K562 (cell line): ENCODE data around the gene IRF2BP2. TPM values are rescaled to one million over a fixed set of nuclear protein-coding genes. Genes with fewer than 3 reads are reported as not detected.

Source experiments
- CBX1 ChIP-seq: sonication (generic); IDR thresholded peaks from 2 replicates; pipeline ENCODE4 v1.6.1; 2016; ENCODE audit warnings: antibody characterized with exemption, low read depth, mild to moderate bottlenecking
- CHD1 ChIP-seq: fragments of 200-600 bp; sonication (generic); IDR thresholded peaks from one replicate; pipeline ENCODE4 v1.6.1; 2012; ENCODE audit warnings: mild to moderate bottlenecking, moderate library complexity, low read length, inconsistent platforms
- EHMT2 ChIP-seq: fragments of 450-650 bp; IDR thresholded peaks from 2 replicates; pipeline ENCODE4 v1.6.1; 2018; ENCODE audit warnings: antibody characterized with exemption
- FOSL1 ChIP-seq: fragments of 200-800 bp; sonication (Bioruptor generic); conservative IDR thresholded peaks from 2 replicates; pipeline ENCODE4 v1.6.1; 2016; ENCODE audit warnings: missing genetic modification characterization, missing compliant biosample characterization
- FOXJ2 ChIP-seq: fragments of 200-800 bp; sonication (Bioruptor generic); IDR thresholded peaks from 2 replicates; pipeline ENCODE4 v1.6.1; 2016; ENCODE audit warnings: missing genetic modification characterization, missing compliant biosample characterization
- GABPA ChIP-seq: fragments of 200-800 bp; sonication (Bioruptor generic); conservative IDR thresholded peaks from 2 replicates; pipeline ENCODE4 v1.6.1; 2016; ENCODE audit warnings: low read depth, missing genetic modification characterization, missing compliant biosample characterization
- HNRNPLL ChIP-seq: fragments of 200-400 bp; formaldehyde crosslinking; IDR thresholded peaks from 2 replicates; pipeline ENCODE4 v1.6.1; 2017; ENCODE audit warnings: low read length, low read depth, mild to moderate bottlenecking; ENCODE audit not compliant: poor library complexity, severe bottlenecking
- MEIS2 ChIP-seq: fragments of 450-650 bp; IDR thresholded peaks from 2 replicates; pipeline ENCODE4 v1.6.1; 2014; ENCODE audit warnings: mild to moderate bottlenecking; ENCODE audit not compliant: partially characterized antibody
- MTA1 ChIP-seq: fragments of 450-650 bp; IDR thresholded peaks from 2 replicates; pipeline ENCODE4 v1.6.1; 2017; ENCODE audit warnings: borderline replicate concordance
- NBN ChIP-seq: fragments of 450-650 bp; IDR thresholded peaks from 2 replicates; pipeline ENCODE4 v1.6.1; 2016; ENCODE audit warnings: low read depth, mild to moderate bottlenecking
- NCOA4 ChIP-seq: fragments of 450-650 bp; IDR thresholded peaks from 2 replicates; pipeline ENCODE4 v1.6.1; 2018; ENCODE audit warnings: mild to moderate bottlenecking; ENCODE audit not compliant: partially characterized antibody
- NRF1 ChIP-seq, 2 experiments: fragments of 450-650 bp; IDR thresholded peaks in 1 of 2; conservative IDR thresholded peaks in 1 of 2; 2 replicates each; pipeline ENCODE4 v1.6.1; 2014; ENCODE audit warnings: mild to moderate bottlenecking in 2 of 2
- PRMT5 ChIP-seq: sonication (generic); formaldehyde crosslinking; IDR thresholded peaks from 2 replicates; pipeline ENCODE4 v1.5.0; 2020; ENCODE audit warnings: missing genetic modification reagents
- RCOR1 ChIP-seq, 2 experiments: IDR thresholded peaks; 2 replicates each; pipeline ENCODE4 v1.6.1; 2012; ENCODE audit warnings: low read depth in 2 of 2, low read length in 2 of 2, borderline replicate concordance in 1 of 2, improper control_type of control experiment in 1 of 2
- SAP30 ChIP-seq: fragments of 200-600 bp; sonication (generic); IDR thresholded peaks from 2 replicates; pipeline ENCODE4 v1.6.1; 2012; ENCODE audit warnings: borderline replicate concordance, low read depth, mild to moderate bottlenecking, moderate library complexity, low read length, control low read depth, inconsistent platforms; ENCODE audit not compliant: insufficient read depth, poor library complexity, severe bottlenecking
- SMARCA4 ChIP-seq: fragments of 450-650 bp; IDR thresholded peaks from 2 replicates; pipeline ENCODE4 v1.6.1; 2016
- SPI1 ChIP-seq: IDR thresholded peaks from 2 replicates; pipeline ENCODE4 v1.6.1; 2011; ENCODE audit warnings: low read depth, low read length, control low read depth, borderline replicate concordance
- SUPT5H ChIP-seq: fragments of 450-650 bp; IDR thresholded peaks from 2 replicates; pipeline ENCODE4 v1.6.1; 2016
- TEAD1 ChIP-seq, 2 experiments: fragments of 450-650 bp in 1 of 2; sonication (generic) in 1 of 2; formaldehyde crosslinking; IDR thresholded peaks; 2 replicates each; pipeline versions ENCODE4 v1.4.0 to v1.8.0; 2020 to 2022; ENCODE audit warnings: mild to moderate bottlenecking in 2 of 2, missing genetic modification reagents in 1 of 2
- TEAD4 ChIP-seq, 2 experiments: sonication (generic) in 1 of 2; formaldehyde crosslinking in 1 of 2; IDR thresholded peaks; 2 replicates each; pipeline versions ENCODE4 v1.6.1 to v1.8.0; 2012 to 2022; ENCODE audit warnings: borderline replicate concordance in 1 of 2, inconsistent platforms in 1 of 2, low read length in 1 of 2, mild to moderate bottlenecking in 1 of 2, missing genetic modification reagents in 1 of 2
- ZNF766 ChIP-seq: fragments of 200-800 bp; sonication (Bioruptor generic); conservative IDR thresholded peaks from 2 replicates; pipeline ENCODE4 v1.6.1; 2016; ENCODE audit warnings: missing genetic modification characterization, missing compliant biosample characterization
- polyA plus RNA-seq, 8 experiments: library from polyadenylated mRNA; depleted of rRNA in 4 of 8; stranded (reverse) in 5 of 8; unstranded in 3 of 8; fragments of >200 nt; fragmentation: Nextera tagmentation in 2 of 8; fragmentation: Illumina TruSeq in 1 of 8; extraction: Ambion mirVana in 2 of 8; extraction: Trizol in 1 of 8; gene quantifications; 2 replicates each; pipeline versions ENCODE4 v1.2.1 to v1.2.3, GENCODE V29; 2011 to 2014; ENCODE audit warnings: inconsistent platforms in 1 of 8, missing spikeins in 1 of 8
- total RNA-seq, 7 experiments: library from RNA; depleted of rRNA in 6 of 7; stranded (reverse); fragments of >200 nt in 6 of 7; fragmentation: Illumina TruSeq in 2 of 7; extraction: Trizol in 2 of 7; gene quantifications; 2 replicates each; pipeline versions ENCODE4 v1.2.1 to v1.2.3, GENCODE V29; 2011 to 2021; ENCODE audit warnings: low replicate concordance in 1 of 7
- TF ChIP-seq, protein P1 (sequence below): sonication (generic); formaldehyde crosslinking; IDR thresholded peaks from 2 replicates; pipeline ENCODE4 v1.8.0; 2022; ENCODE audit warnings: mild to moderate bottlenecking, missing genetic modification reagents
- TF ChIP-seq, protein P2 (sequence below): fragments of 450-650 bp; conservative IDR thresholded peaks from 2 replicates; pipeline ENCODE4 v1.6.1; 2016; ENCODE audit warnings: missing genetic modification characterization, low read depth, mild to moderate bottlenecking, control low read depth, missing compliant biosample characterization
- TF ChIP-seq, protein P3 (sequence below), 3 experiments: fragments of 200-800 bp in 1 of 3; sonication (Bioruptor generic) in 1 of 3; sonication (generic) in 1 of 3; formaldehyde crosslinking in 1 of 3; IDR thresholded peaks; 2 replicates each; pipeline versions ENCODE4 v1.6.1 to v1.8.0; 2016 to 2022; ENCODE audit warnings: mild to moderate bottlenecking in 2 of 3, missing compliant biosample characterization in 2 of 3, missing genetic modification characterization in 2 of 3, missing genetic modification reagents in 1 of 3
- TF ChIP-seq, protein P4 (sequence below): fragments of 450-650 bp; IDR thresholded peaks from 2 replicates; pipeline ENCODE4 v1.6.1; 2016; ENCODE audit warnings: low read depth, mild to moderate bottlenecking, moderate library complexity

The IRF2BP2 gene
- total and polyA plus RNA-seq, 9 of the 15 experiments (the other 6 are each of a cell fraction or from before 2014, with no cell fraction given) = 7.7 to 68.6 (median 22.1) TPM

DNA sequence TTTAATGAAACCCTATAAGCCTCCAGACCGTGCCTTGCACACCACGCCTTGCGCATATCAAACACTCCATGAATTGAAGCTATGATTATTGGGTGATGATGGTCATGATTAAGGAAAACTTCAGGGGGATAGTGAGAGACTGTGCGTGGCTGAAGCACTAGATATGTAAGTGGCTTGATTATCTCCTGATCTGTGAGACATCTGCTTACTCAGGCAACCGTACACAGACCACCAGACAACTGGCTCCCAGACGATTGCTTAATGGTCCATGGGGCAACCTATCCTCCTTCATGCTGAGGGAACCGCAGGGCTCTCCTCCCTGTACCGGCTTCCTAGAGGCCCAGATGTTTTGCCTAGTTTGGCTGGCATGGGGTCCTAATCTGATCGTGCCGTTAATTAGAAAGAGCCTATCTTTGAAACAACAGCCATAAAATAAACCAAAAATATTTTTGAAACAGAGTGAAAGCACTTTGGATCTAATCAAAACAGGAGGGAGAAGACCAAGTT is 51.6 kb downstream of the IRF2BP2 start (continued):
- TF ChIP-seq CBX1 (no peak), NBN (peak; percentile 49; the same call in 1 of the 2 replicates), RCOR1 (IDR thresholded peaks at IDR 0.05; ENCODE audit: borderline replicate concordance in 1 of 2, low read depth in 2 of 2, low read length in 2 of 2) (peak in 1 of 2 experiments; percentile 69; a peak in 2 of 4 replicates), CHD1 (no peak), SMARCA4 (peak; percentile 82), SAP30 (no peak), SUPT5H (no peak), EHMT2 (no peak), FOXJ2 (tag) (peak; percentile 27; the same call in 1 of the 2 replicates), HNRNPLL (no peak), PRMT5 (CRISPR knock-in tag) (no peak), FOSL1 (peak; percentile 92), NRF1 (conservative IDR thresholded peaks at IDR 0.05 in 1 of 2, IDR thresholded peaks at IDR 0.05 in 1 of 2) (peak; percentile 71 to 76), MEIS2 (peak; percentile 33), ZNF766 (CRISPR knock-in tag) (peak; percentile 81), MTA1 (peak; percentile 74; the same call in 1 of the 2 replicates), GABPA (0 out of 2 replicates have a peak, but pooled peaks have one; percentile 20), TEAD1 (CRISPR knock-in tag; IDR thresholded peaks at IDR 0.05) (peak; percentile 19 to 77; a peak in 1 of 4 replicates), SPI1 (no peak), NCOA4 (no peak), TEAD4 (IDR thresholded peaks at IDR 0.05; ENCODE audit: low read length) (peak; percentile 95), TEAD4 (CRISPR knock-in tag; IDR thresholded peaks at IDR 0.05; ENCODE audit: borderline replicate concordance) (no peak)
- TF ChIP-seq, protein P1, sequence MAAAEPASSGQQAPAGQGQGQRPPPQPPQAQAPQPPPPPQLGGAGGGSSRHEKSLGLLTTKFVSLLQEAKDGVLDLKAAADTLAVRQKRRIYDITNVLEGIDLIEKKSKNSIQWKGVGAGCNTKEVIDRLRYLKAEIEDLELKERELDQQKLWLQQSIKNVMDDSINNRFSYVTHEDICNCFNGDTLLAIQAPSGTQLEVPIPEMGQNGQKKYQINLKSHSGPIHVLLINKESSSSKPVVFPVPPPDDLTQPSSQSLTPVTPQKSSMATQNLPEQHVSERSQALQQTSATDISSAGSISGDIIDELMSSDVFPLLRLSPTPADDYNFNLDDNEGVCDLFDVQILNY = no peak
- TF ChIP-seq, protein P2, sequence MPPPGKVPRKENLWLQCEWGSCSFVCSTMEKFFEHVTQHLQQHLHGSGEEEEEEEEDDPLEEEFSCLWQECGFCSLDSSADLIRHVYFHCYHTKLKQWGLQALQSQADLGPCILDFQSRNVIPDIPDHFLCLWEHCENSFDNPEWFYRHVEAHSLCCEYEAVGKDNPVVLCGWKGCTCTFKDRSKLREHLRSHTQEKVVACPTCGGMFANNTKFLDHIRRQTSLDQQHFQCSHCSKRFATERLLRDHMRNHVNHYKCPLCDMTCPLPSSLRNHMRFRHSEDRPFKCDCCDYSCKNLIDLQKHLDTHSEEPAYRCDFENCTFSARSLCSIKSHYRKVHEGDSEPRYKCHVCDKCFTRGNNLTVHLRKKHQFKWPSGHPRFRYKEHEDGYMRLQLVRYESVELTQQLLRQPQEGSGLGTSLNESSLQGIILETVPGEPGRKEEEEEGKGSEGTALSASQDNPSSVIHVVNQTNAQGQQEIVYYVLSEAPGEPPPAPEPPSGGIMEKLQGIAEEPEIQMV (tag) = no peak
- TF ChIP-seq, protein P3, sequence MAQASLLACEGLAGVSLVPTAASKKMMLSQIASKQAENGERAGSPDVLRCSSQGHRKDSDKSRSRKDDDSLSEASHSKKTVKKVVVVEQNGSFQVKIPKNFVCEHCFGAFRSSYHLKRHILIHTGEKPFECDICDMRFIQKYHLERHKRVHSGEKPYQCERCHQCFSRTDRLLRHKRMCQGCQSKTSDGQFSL (CRISPR knock-in tag; IDR thresholded peaks at IDR 0.05) = 0 out of 2 replicates have a peak, but pooled peaks have one; percentile 22
- TF ChIP-seq, protein P3 (tag; IDR thresholded peaks at IDR 0.05) = no peak
- TF ChIP-seq, protein P4, sequence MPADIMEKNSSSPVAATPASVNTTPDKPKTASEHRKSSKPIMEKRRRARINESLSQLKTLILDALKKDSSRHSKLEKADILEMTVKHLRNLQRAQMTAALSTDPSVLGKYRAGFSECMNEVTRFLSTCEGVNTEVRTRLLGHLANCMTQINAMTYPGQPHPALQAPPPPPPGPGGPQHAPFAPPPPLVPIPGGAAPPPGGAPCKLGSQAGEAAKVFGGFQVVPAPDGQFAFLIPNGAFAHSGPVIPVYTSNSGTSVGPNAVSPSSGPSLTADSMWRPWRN = peak; percentile 92
